HepG2 (cell line): ENCODE results near the gene HLF. TPM values are rescaled to one million over a fixed set of nuclear protein-coding genes. Genes with fewer than 3 reads are reported as not detected.

Experiments used
- ATAC-seq: fragments of 200-7000 bp; cut with Tn5 transposase; 3 replicates; pipeline ENCODE4 v1.9.1; 2020; ENCODE audit warnings: mild to moderate bottlenecking, moderate library complexity
- BruUV-seq: library from RNA; stranded (reverse); fragments of 400-500 nt; replicated peaks from 2 replicates; lab custom pipeline; 2021; lab: Mats Ljungman, UMichigan
- CTCF ChIA-PET: fragments of 300-600 bp; formaldehyde crosslinking; extraction: SDS; loops from one replicate; lab custom pipeline; 2021; ENCODE audit warnings: low total read pairs, inconsistent platforms, low intra/inter-chr PET ratio; lab: Yijun Ruan, JAX
- POLR2A ChIA-PET: fragments of 350-600 bp; sonication (Branson Sonifier 250); formaldehyde crosslinking; loops from one replicate; lab custom pipeline; 2020; ENCODE audit warnings: antibody characterized with exemption, inconsistent platforms; lab: Yijun Ruan, JAX
- DNase-seq: peaks from one replicate; pipeline ENCODE4 v3.0.0-alpha.2; 2015; ENCODE audit warnings: low spot score
- FAIRE-seq: peaks from 3 replicates; lab custom pipeline; 2011; peaks lifted over from hg19 to GRCh38; lab: Jason Lieb, UNC
- H2AFZ ChIP-seq: one replicate; pipeline ENCODE4 v1.6.1; 2011; ENCODE audit warnings: low read length, inconsistent platforms
- H3K27ac ChIP-seq: fragments of 300-600 bp; 3 replicates; pipeline ENCODE4 v1.8.0; 2011; ENCODE audit warnings: mixed run types, mild to moderate bottlenecking, mixed read lengths, low read length, inconsistent platforms; ENCODE audit not compliant: insufficient read depth; ENCODE audit errors: extremely low read length
- H3K27me3 ChIP-seq, 2 experiments: fragments of 200-600 bp in 1 of 2; 2 replicates in 1 of 2; 3 replicates in 1 of 2; pipeline versions ENCODE4 v1.6.0 to v1.8.0; 2011; ENCODE audit warnings: low read length in 2 of 2, mild to moderate bottlenecking in 2 of 2, moderate library complexity in 2 of 2, inconsistent platforms in 1 of 2; ENCODE audit not compliant: insufficient read depth in 2 of 2, control insufficient read depth in 1 of 2
- H3K36me3 ChIP-seq, 2 experiments: fragments of 200-600 bp in 1 of 2; replicated peaks in 1 of 2; 2 replicates in 1 of 2; 3 replicates in 1 of 2; pipeline versions ENCODE4 v1.5.1 to v1.8.0; 2011; ENCODE audit warnings: low read length in 2 of 2, inconsistent platforms in 1 of 2; ENCODE audit not compliant: insufficient read depth in 2 of 2, control insufficient read depth in 1 of 2
- H3K4me1 ChIP-seq: 2 replicates; pipeline ENCODE4 v1.5.1; 2012; ENCODE audit warnings: low read length, inconsistent platforms; ENCODE audit not compliant: insufficient read depth
- H3K4me2 ChIP-seq: 2 replicates; pipeline ENCODE4 v1.6.0; 2011; ENCODE audit warnings: low read depth, low read length, inconsistent platforms
- H3K4me3 ChIP-seq, 3 experiments: fragments of 200-600 bp in 1 of 3; sonication (generic), shearing (Covaris generic) in 1 of 3; replicated peaks in 1 of 3; 2 replicates each; pipeline ENCODE4 v1.5.1; 2011 to 2016; ENCODE audit warnings: low read length in 3 of 3, inconsistent platforms in 2 of 3, low read depth in 2 of 3, mild to moderate bottlenecking in 2 of 3, control low read depth in 1 of 3, mixed read lengths in 1 of 3; ENCODE audit not compliant: insufficient read depth in 1 of 3
- H3K79me2 ChIP-seq: one replicate; pipeline ENCODE4 v1.6.1; 2011; ENCODE audit warnings: low read length, inconsistent platforms; ENCODE audit not compliant: insufficient read depth
- H3K9ac ChIP-seq: 2 replicates; pipeline ENCODE4 v1.6.0; 2011; ENCODE audit warnings: mild to moderate bottlenecking, low read depth, low read length, inconsistent platforms; ENCODE audit not compliant: insufficient read depth
- H3K9me3 ChIP-seq: 2 replicates; pipeline ENCODE4 v1.5.1; 2012; ENCODE audit warnings: mild to moderate bottlenecking, low read length
- H4K20me1 ChIP-seq: 2 replicates; pipeline ENCODE4 v1.6.0; 2011; ENCODE audit warnings: inconsistent platforms, mild to moderate bottlenecking, low read length, moderate library complexity; ENCODE audit not compliant: insufficient read depth
- ARID2 ChIP-seq: sonication (generic); formaldehyde crosslinking; IDR thresholded peaks from 2 replicates; pipeline ENCODE4 v1.8.1; 2022; ENCODE audit warnings: mild to moderate bottlenecking, missing genetic modification reagents, borderline replicate concordance
- ARNT2 ChIP-seq: sonication (generic); formaldehyde crosslinking; IDR thresholded peaks from 2 replicates; pipeline ENCODE4 v1.8.0; 2022; ENCODE audit warnings: mild to moderate bottlenecking, low read depth, missing genetic modification reagents, moderate library complexity
- ATF4 ChIP-seq, 2 experiments: fragments of 450-650 bp in 1 of 2; sonication (generic) in 1 of 2; formaldehyde crosslinking; IDR thresholded peaks; 2 replicates each; pipeline versions ENCODE4 v1.5.0 to v1.8.0; 2020 to 2022; ENCODE audit warnings: mild to moderate bottlenecking in 1 of 2, missing genetic modification reagents in 1 of 2
- ELF3 ChIP-seq: IDR thresholded peaks from 2 replicates; pipeline ENCODE4 v1.6.1; 2016; ENCODE audit warnings: missing genetic modification reagents, missing compliant biosample characterization
- FOXJ3 ChIP-seq: sonication (generic); formaldehyde crosslinking; IDR thresholded peaks from 2 replicates; pipeline ENCODE4 v1.4.0; 2020; ENCODE audit warnings: missing genetic modification reagents, mild to moderate bottlenecking, borderline replicate concordance
- KLF13 ChIP-seq: sonication (generic); formaldehyde crosslinking; IDR thresholded peaks from 2 replicates; pipeline ENCODE4 v1.4.0; 2020; ENCODE audit warnings: mild to moderate bottlenecking, missing genetic modification reagents
- LRRFIP1 ChIP-seq: sonication (generic); formaldehyde crosslinking; conservative IDR thresholded peaks from 2 replicates; pipeline ENCODE4 v1.4.0; 2020; ENCODE audit warnings: missing genetic modification reagents
- MBD4 ChIP-seq: IDR thresholded peaks from 2 replicates; pipeline ENCODE4 v1.6.1; 2012; ENCODE audit warnings: low read length, inconsistent platforms, borderline replicate concordance
- MBNL3 ChIP-seq: fragments of 250-450 bp; sonication (Bioruptor Pico); conservative IDR thresholded peaks from 2 replicates; pipeline ENCODE4 v1.8.0; 2022; ENCODE audit warnings: mild to moderate bottlenecking, inconsistent platforms
- NCOR1 ChIP-seq: fragments of 200-600 bp; sonication (generic); IDR thresholded peaks from 2 replicates; pipeline ENCODE4 v1.7.0; 2017; ENCODE audit warnings: antibody characterized with exemption, low read length, borderline replicate concordance
- RFX5 ChIP-seq: IDR thresholded peaks from 2 replicates; pipeline ENCODE4 v1.6.1; 2011; ENCODE audit warnings: low read depth, low read length, improper control_type of control experiment
- TEAD2 ChIP-seq: sonication (generic); formaldehyde crosslinking; IDR thresholded peaks from 2 replicates; pipeline ENCODE4 v1.9.0; 2021; ENCODE audit warnings: missing genetic modification reagents
- YEATS2 ChIP-seq: sonication (generic); formaldehyde crosslinking; IDR thresholded peaks from 2 replicates; pipeline ENCODE4 v1.4.0; 2020; ENCODE audit warnings: missing genetic modification reagents, borderline replicate concordance
- ZBTB7A ChIP-seq: sonication (generic); formaldehyde crosslinking; IDR thresholded peaks from 2 replicates; pipeline ENCODE4 v1.8.0; 2022; ENCODE audit warnings: mild to moderate bottlenecking, missing genetic modification reagents
- ZNF224 ChIP-seq: sonication (generic); formaldehyde crosslinking; IDR thresholded peaks from 2 replicates; pipeline ENCODE4 v1.5.0; 2020; ENCODE audit warnings: mild to moderate bottlenecking, missing genetic modification reagents
- ZNF335 ChIP-seq: sonication (generic); formaldehyde crosslinking; IDR thresholded peaks from 2 replicates; pipeline ENCODE4 v1.4.0; 2020; ENCODE audit warnings: missing genetic modification reagents
- ZNF784 ChIP-seq: sonication (generic); formaldehyde crosslinking; IDR thresholded peaks from 2 replicates; pipeline ENCODE4 v1.5.1; 2020; ENCODE audit warnings: missing genetic modification reagents, mild to moderate bottlenecking, borderline replicate concordance
- WGBS: methylation state at CpG from one replicate; pipeline ENCODE4 v1.1.6; 2017; ENCODE audit warnings: low lambda C conversion rate; 5-methylcytosine and 5-hydroxymethylcytosine counted together
- in situ Hi-C: cut with HindIII; loops from 2 replicates; pipeline ENCODE4 v1.10.0; 2017; ENCODE audit warnings: low pct_unique_long_range_greater_than_20kb; ENCODE audit not compliant: extremely low pct_ligation_motif_present
- intact Hi-C: fragments of 100-400 bp; cut with micrococcal nuclease; formaldehyde crosslinking; loops from one replicate; pipeline ENCODE4 v1.10.0; 2022; ENCODE audit not compliant: unreplicated experiment
- polyA plus RNA-seq, 8 experiments: library from polyadenylated mRNA; depleted of rRNA in 3 of 8; stranded (reverse) in 7 of 8; unstranded in 1 of 8; fragments of >200 nt; fragmentation: Illumina TruSeq in 4 of 8; extraction: Trizol in 4 of 8; gene quantifications; 2 replicates each; pipeline versions ENCODE4 v1.2.1 to v1.2.3, GENCODE V29; 2011 to 2016; ENCODE audit warnings: low read depth in 4 of 8, missing spikeins in 1 of 8, mixed read lengths in 1 of 8; ENCODE audit not compliant: insufficient read depth in 1 of 8
- total RNA-seq, 5 experiments: library from RNA; depleted of rRNA; stranded (reverse); fragments of >200 nt; fragmentation: Illumina TruSeq; extraction: Trizol; gene quantifications; 2 replicates each; pipeline ENCODE4 v1.2.3, GENCODE V29; 2016; ENCODE audit warnings: low read depth in 1 of 5
- TF ChIP-seq, protein P1 (sequence below): sonication (generic); formaldehyde crosslinking; IDR thresholded peaks from 2 replicates; pipeline ENCODE4 v1.5.0; 2020; ENCODE audit warnings: mild to moderate bottlenecking, missing genetic modification reagents

Gene HLF
- total and polyA plus RNA-seq, 2 of the 13 experiments (the other 11 are each of a cell fraction or from before 2014, with no cell fraction given): 202 to 346 TPM

DNA sequence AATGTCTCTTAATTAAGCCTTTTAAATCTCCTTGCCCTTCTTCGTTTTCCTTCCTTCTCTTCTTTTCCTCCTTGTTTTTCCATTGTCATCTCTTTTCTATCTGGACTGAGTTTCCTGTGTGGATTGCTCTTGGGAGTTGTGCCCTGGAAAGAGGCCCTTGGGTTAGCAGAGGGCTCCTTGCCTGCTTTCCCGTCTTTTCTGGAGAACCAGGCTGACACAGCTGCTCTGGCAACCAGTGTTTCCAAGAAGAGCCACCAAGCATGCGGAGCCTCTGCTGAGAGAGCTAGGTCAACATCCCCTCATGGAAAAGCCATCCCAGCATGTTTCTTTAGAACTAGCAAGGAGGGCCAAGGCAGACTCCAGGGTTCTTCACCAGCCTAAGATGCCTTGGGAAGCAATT lies 75.4 kb downstream of the HLF start (continued):
- TF ChIP-seq, protein P1, sequence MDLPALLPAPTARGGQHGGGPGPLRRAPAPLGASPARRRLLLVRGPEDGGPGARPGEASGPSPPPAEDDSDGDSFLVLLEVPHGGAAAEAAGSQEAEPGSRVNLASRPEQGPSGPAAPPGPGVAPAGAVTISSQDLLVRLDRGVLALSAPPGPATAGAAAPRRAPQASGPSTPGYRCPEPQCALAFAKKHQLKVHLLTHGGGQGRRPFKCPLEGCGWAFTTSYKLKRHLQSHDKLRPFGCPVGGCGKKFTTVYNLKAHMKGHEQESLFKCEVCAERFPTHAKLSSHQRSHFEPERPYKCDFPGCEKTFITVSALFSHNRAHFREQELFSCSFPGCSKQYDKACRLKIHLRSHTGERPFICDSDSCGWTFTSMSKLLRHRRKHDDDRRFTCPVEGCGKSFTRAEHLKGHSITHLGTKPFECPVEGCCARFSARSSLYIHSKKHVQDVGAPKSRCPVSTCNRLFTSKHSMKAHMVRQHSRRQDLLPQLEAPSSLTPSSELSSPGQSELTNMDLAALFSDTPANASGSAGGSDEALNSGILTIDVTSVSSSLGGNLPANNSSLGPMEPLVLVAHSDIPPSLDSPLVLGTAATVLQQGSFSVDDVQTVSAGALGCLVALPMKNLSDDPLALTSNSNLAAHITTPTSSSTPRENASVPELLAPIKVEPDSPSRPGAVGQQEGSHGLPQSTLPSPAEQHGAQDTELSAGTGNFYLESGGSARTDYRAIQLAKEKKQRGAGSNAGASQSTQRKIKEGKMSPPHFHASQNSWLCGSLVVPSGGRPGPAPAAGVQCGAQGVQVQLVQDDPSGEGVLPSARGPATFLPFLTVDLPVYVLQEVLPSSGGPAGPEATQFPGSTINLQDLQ (CRISPR knock-in tag): no peak

- TF ChIP-seq ZNF224 (CRISPR knock-in tag) (no peak), MBNL3 (CRISPR knock-in tag) (no peak), KLF13 (CRISPR knock-in tag) (no peak), FOXJ3 (no peak), NCOR1 (no peak), ZNF335 (no peak), LRRFIP1 (CRISPR knock-in tag) (no peak), ARID2 (CRISPR knock-in tag) (no peak), ZBTB7A (no peak), TEAD2 (no peak), ELF3 (CRISPR knock-in tag) (no peak), ARNT2 (CRISPR knock-in tag) (no peak), MBD4 (no peak), ZNF784 (no peak), RFX5 (no peak), ATF4 (CRISPR knock-in tag; IDR thresholded peaks at IDR 0.05) (no peak), YEATS2 (CRISPR knock-in tag) (no peak)
- ChIA-PET POLR2A (no interaction called here), CTCF (no interaction called here)
- Histone ChIP-seq H3K4me2 (no peak overlapping the region), H3K4me1 (peaks cover 14% of the 10 kb centered on the region), H4K20me1 (no peaks in the 10 kb centered on the region), H3K79me2 (no peaks in the 10 kb centered on the region), H2AFZ (no peak overlapping the region), H3K27me3 (peaks cover 0 to 6% of the 10 kb centered on the region in 2 experiments; a peak in 1 of 5 replicates), H3K9ac (no peak overlapping the region), H3K36me3 (no peaks in the 10 kb centered on the region), H3K27ac (no peak overlapping the region), H3K9me3 (no peaks in the 10 kb centered on the region), H3K4me3 (no peak overlapping the region)
- DNase-seq (no peak), ATAC-seq (no peak), FAIRE-seq (no peak)
- no TSS peak for BruUV-seq
- intact Hi-C loops (no loop called here), in situ Hi-C loops (no loop called here)
- 65% methylated on average over 3 of the region's 3 CpGs for WGBS
These were observed 75.9 kb downstream of the HLF start for GRCh38 chr17:55340686-55341085.
